Fibroblast of skin of left quadriceps (primary cell): ENCODE measurements around the gene GAA.
"Not testable (repeated sequence)": the region's sequence is repeated elsewhere in the genome, so short reads cannot be mapped to it uniquely, and the experiment has no call there.

Experiments used
- DNase-seq, 2 experiments: peaks; one replicate each; pipeline ENCODE4 v3.0.0-alpha.2; 2013; ENCODE audit warnings: low read depth in 2 of 2

GAA gene

GRCh38 chr17:80145076-80146075 lies 44.0 kb downstream of the GAA start:
- DNase-seq: no peak

DNA sequence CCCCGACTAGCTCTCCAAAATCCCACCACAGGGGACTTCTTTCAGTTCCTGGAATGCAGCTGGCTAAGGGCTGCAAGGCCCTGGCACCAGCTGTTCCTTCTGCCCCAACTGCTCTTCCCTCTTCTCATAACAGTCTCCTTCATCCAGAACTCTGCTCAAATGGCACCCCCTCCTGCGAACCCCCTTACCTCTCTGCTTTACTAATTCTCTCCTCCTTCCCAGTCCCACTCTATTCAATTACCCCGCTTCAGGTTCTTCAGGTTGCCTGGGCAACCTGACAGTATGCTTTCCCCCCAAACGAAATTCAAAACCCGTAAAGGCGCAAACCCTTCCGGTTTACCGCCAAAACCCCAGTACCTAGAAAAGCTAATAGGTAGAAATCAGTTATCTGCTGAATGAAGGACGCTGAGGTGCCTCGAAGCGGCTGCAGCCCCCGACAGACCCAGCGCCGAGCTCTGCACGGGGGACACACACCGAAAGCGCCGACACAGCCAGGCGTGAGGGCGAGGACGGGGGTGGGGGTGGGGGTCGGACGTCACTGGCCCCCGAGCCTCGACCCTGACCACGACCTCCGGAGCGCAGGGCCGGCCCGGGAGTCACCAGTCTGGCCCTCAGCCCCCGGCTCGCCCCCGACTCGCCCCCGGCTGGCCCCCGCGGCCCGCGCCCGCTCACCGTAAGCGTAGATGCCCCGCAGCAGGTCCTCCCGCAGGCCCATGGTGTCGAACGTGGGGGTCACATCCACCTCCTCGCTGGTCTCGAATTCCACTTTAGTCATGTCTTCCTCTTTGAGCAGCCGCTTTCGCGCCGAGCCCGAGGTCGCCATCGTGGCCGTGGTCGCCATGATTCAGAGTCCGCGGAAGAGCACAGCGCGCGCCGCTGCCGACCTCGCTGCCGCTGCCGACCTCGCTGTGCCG lies 45.0 kb downstream of the GAA start:
- DNase-seq: no peak

DNA sequence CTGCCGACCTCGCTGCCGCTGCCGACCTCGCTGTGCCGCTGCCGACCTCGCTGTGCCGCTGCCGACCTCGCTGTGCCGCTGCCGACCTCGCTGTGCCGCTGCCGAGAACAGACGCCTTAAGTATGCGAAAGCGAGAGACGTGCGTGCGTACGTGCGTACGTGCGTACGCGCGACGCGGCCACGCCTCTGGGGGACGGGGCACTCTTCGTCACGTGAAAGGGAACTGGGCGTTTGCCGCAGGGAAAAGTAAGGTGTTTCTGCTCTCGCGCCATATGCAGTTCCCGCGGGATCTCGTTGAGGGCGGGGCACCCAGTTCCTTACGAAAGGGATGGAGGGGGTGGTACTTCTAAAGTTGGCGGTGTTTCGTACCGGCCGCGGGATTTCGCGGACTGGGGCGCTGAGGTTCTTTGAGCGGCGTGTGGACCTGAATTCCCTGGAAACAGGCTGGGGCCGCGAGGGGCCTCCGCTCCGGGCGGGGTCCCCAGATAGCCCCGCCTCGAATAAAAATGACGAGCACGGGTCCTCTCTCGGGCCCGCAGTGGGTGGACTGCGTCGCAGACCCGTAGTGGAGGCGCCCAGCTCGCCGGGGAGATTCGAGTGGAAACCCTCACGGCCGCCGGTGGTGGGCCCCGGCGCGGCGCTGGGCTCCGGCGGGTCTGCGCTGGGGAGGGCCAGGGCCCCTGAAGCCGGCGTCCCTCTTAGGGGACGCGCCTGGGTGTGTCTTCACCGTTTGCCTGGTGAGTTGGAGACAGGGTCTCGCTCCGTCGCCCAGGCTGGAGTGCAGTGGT lies 45.8 kb downstream of the GAA start, which contains the start of gene EIF4A3:
Gene EIF4A3 (minus strand): TSS at position 94 of the 788 bp plus-strand sequence. CDS start 167 bp downstream, outside the sequence.
- DNase-seq: peak; percentile 96 to 97

GRCh38 chr17:80151333-80151732 lies 50.0 kb downstream of the GAA start:
- DNase-seq: peak; percentile 27 to 36

- DNase-seq: no peak
Measured at GRCh38 chr17:80152081-80152702, 50.8 kb downstream of the GAA start.

GRCh38 chr17:80153004-80153403 lies 51.6 kb downstream of the GAA start:
- DNase-seq: no peak

DNA sequence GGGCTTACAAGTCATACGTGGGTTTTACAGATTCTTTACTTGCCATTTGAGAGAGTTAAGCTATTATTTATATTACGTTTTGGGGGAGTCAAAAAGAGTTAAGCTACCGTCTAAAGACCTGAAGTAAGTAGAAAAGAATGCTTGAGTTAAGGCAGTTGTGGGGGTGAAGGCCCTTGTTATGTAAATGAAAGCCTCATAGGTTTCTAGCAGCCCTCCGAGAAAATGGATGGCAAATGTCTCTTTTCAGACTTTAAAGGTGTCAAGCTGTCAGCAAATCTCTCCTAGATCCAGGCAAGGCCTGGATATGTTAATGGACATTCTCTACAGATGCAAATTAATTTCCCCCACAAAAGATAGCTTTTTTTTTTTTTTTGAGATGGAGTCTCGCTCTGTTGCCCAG lies 52.8 kb downstream of the GAA start:
- DNase-seq: no peak

- DNase-seq: not testable (repeated sequence)
Measured at GRCh38 chr17:80155600-80155999, 54.2 kb downstream of the GAA start.

- DNase-seq: no peak
Measured at GRCh38 chr17:80158846-80159245, 57.5 kb downstream of the GAA start.

GRCh38 chr17:80160536-80160935 lies 59.2 kb downstream of the GAA start:
- DNase-seq: no peak

DNA sequence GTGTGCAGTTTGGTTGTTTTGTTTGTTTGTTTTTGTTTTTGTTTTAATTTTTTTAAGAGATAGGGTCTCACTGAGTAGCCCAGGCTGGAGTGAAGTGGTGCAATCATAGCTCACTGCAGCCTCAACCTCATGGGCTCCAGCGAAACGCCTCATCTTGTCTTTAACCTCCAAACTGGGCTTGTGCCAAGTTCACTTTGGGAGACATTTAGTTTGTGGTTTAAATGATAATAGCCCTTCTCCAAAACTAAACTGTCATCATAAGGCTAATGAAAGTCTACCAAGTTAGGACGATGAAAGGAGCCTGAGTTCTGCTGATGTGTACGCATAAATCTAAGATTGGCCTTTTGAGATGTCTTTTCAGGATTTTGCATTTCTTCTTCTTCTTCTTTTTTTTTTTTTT lies 62.0 kb downstream of the GAA start:
- DNase-seq: no peak

- no peak for DNase-seq
Measured at GRCh38 chr17:80164185-80164584, 62.8 kb downstream of the GAA start.

DNA sequence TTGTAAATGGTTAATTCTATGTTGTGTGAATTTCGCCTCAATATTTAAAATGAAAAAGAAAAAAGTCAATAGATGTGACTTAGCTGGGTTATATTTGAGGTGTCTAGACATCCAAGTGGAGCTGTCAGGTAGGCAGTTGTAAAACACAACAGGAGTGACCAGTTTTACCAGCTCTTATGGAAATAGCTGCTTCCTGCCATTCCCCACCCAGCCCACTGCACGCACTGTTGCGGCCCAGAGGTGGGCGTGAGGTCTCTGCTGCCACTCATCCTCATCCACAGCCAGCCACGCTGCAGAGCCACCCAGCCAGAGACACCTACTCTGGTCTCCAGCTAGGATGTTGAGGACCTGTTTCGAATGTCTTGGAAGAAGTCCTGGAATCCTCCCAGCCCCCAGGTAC lies 65.1 kb downstream of the GAA start:
- DNase-seq: no peak

GRCh38 chr17:80168371-80168770 lies 67.0 kb downstream of the GAA start:
- DNase-seq: no peak

- no peak for DNase-seq
Measured at GRCh38 chr17:80169107-80169506, 67.7 kb downstream of the GAA start.
